Fibroblast of peridontal ligament (primary cell): ENCODE measurements around the gene ARHGAP33.

Experiments
- DNase-seq: peaks from one replicate; pipeline ENCODE4 v3.0.0-alpha.2; 2010; ENCODE audit errors: extremely low read depth

The ARHGAP33 gene, protein sequence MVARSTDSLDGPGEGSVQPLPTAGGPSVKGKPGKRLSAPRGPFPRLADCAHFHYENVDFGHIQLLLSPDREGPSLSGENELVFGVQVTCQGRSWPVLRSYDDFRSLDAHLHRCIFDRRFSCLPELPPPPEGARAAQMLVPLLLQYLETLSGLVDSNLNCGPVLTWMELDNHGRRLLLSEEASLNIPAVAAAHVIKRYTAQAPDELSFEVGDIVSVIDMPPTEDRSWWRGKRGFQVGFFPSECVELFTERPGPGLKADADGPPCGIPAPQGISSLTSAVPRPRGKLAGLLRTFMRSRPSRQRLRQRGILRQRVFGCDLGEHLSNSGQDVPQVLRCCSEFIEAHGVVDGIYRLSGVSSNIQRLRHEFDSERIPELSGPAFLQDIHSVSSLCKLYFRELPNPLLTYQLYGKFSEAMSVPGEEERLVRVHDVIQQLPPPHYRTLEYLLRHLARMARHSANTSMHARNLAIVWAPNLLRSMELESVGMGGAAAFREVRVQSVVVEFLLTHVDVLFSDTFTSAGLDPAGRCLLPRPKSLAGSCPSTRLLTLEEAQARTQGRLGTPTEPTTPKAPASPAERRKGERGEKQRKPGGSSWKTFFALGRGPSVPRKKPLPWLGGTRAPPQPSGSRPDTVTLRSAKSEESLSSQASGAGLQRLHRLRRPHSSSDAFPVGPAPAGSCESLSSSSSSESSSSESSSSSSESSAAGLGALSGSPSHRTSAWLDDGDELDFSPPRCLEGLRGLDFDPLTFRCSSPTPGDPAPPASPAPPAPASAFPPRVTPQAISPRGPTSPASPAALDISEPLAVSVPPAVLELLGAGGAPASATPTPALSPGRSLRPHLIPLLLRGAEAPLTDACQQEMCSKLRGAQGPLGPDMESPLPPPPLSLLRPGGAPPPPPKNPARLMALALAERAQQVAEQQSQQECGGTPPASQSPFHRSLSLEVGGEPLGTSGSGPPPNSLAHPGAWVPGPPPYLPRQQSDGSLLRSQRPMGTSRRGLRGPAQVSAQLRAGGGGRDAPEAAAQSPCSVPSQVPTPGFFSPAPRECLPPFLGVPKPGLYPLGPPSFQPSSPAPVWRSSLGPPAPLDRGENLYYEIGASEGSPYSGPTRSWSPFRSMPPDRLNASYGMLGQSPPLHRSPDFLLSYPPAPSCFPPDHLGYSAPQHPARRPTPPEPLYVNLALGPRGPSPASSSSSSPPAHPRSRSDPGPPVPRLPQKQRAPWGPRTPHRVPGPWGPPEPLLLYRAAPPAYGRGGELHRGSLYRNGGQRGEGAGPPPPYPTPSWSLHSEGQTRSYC

DNA sequence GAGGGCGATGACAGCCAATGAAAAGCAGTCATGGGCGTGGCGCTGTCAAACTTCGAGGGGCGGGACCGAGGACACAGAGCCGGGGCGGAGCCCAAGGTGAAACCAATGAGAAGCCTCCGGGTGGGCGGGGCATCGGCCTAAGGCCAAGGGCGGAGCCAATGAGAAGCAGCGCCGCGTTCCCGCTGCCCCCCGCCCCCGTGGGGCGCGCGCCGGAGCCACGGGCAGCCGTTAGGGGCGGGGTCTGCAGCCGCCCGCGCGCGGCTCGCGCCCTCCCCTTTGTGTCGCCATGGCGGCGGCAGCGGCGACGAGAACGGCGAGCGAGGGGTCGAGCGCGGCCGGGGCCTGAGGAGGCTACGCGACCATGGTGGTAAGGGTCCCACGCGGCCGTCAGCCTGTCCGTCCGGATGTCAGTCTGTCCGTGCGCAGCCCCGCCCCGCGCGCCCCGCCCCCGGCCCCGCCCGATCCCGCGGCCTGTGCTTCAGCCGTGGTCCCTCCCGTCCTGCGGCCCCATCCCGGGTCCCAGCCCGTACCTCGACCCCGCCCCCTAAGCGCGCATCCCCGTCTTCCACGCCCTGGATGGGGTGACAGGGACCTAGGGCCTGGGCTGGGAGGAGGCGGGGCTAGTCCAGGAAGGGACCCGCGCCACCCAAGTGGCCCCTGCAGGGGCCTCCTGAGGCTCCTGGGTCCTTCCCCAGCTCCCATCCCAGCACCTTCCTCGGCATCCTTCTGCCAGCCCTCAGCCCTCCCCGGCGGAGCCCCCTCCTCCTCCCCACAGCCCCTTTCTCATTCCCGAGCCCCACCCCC is at the start of gene ARHGAP33:
TSS of gene ARHGAP33 (plus strand) at position 267 of the 804 bp plus-strand sequence. CDS start at position 362, 95 bp downstream.
- peak; percentile 92 for DNase-seq

DNA sequence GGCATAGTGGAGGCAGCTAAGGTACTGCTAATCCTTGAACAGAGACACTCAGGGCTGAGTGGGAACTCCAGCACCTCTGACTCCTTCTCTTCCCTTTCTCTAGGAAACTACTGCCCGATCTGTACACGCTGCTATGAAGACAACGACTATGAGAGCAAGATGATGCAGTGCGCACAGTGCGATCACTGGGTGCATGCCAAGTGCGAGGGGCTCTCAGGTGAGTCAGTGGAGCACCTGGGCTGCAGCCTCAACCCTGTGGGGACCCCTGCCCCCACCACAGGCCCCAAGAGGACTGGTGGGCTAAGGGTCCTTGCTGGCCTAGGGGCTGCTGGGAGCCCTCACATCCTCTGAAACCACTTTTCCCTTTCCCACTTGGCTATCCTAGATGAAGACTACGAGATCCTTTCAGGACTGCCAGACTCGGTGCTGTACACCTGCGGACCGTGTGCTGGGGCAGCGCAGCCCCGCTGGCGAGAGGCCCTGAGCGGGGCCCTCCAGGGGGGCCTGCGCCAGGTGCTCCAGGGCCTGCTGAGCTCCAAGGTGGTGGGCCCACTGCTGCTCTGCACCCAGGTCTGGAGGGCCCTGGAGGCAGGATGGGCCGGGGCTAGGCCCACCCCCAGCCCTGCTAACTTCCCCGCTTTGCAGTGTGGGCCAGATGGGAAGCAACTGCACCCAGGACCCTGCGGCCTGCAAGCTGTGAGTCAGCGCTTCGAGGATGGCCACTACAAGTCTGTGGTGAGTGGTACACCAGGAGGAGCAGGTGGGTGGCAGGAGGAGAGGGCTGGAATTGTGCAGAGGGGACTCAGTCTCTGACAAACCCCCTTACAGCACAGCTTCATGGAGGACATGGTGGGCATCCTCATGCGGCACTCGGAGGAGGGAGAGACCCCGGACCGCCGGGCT is 48.1 kb upstream of the ARHGAP33 start:
- no peak for DNase-seq

DNA sequence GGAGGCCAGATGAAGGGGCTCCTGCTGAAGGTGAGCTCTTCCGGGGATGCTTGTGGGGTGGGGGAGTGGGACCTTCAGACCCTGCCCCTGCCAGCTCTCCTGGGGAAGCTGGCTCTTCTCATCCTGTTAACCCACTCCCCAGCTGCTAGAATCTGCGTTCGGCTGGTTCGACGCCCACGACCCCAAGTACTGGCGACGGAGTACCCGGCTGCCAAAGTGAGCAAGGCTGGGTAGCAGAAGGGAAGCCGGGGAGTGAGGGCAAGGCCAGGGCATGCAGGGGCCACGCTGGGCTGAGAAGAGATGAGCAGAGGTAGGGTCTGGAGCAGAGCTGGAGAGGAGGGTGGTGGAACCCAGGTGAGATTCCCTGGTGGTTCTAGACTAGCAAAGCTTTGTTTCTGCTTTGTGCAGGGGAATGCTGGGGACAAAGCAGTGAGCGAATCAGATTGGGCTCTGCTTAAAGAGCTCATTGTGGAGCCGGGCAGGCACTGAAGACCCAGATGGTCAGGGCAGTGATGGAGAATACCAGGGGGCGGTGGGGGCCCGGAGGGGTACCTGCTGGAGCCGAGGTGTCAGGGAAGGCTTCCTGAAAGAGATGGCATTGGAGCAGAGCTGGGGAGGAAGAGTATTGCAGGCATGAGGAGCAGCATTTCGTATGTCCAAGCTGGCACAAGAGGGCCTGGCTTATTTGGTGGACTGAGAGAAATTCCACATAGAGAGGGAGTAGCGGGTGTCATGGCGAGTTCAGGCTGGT is 47.2 kb upstream of the ARHGAP33 start:
- no peak for DNase-seq

DNA sequence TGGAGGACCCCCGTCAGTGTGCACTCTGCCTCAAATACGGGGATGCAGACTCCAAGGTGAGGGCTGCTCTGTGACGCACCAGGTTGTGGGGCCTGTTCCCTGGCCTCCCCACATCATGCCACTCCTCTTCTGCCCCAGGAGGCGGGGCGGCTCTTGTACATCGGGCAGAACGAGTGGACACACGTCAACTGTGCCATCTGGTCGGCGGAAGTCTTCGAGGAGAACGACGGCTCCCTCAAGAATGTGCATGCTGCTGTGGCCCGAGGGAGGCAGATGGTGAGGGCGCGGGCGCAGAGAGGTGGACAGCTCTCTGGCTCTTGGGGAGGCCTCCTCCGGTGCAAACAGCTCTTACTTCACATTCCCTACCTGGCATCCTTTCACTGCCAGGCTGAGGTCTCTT is 46.3 kb upstream of the ARHGAP33 start:
- DNase-seq, result no peak

DNA sequence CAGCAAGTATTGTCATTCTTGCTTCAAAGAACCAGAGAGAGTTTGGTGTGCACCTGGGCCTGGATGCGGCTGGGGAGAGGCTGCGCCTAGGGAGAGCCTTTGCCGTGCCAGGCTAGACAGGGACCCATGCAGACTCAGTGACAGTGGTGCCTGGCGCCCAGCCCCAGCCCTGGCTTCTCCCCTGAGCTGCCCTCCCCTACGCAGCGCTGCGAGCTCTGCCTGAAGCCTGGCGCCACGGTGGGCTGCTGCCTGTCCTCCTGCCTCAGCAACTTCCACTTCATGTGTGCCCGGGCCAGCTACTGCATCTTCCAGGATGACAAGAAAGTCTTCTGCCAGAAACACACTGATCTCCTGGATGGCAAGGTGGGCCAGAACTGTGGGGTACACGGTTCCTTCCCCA is 45.6 kb upstream of the ARHGAP33 start:
- no peak for DNase-seq

- DNase-seq, result no peak
These were observed 45.0 kb upstream of the ARHGAP33 start for GRCh38 chr19:35730326-35730725.

GRCh38 chr19:35731353-35731752 is 44.0 kb upstream of the ARHGAP33 start:
- DNase-seq, result no peak

DNA sequence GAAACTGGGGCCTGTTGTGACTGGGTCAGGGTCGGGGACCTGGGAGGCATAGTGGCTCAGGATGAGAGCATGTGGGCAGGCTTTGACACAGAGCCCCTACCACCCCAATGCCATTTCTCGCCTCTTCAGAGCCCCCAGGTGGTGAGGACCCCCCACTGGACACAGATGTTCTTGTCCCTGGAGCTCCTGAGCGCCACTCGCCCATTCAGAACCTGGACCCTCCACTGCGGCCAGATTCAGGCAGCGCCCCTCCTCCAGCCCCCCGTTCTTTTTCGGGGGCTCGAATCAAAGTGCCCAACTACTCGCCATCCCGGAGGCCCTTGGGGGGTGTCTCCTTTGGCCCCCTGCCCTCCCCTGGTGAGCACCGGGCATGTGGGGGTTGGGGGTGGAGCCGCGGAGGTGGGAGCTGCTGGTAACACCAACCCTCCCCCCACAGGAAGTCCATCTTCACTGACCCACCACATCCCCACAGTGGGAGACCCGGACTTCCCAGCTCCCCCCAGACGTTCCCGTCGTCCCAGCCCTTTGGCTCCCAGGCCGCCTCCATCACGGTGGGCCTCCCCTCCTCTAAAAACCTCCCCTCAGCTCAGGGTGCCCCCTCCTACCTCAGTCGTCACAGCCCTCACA is 43.5 kb upstream of the ARHGAP33 start:
- DNase-seq, result no peak

GRCh38 chr19:35732540-35733179 is 42.7 kb upstream of the ARHGAP33 start:
- DNase-seq, result no peak

DNA sequence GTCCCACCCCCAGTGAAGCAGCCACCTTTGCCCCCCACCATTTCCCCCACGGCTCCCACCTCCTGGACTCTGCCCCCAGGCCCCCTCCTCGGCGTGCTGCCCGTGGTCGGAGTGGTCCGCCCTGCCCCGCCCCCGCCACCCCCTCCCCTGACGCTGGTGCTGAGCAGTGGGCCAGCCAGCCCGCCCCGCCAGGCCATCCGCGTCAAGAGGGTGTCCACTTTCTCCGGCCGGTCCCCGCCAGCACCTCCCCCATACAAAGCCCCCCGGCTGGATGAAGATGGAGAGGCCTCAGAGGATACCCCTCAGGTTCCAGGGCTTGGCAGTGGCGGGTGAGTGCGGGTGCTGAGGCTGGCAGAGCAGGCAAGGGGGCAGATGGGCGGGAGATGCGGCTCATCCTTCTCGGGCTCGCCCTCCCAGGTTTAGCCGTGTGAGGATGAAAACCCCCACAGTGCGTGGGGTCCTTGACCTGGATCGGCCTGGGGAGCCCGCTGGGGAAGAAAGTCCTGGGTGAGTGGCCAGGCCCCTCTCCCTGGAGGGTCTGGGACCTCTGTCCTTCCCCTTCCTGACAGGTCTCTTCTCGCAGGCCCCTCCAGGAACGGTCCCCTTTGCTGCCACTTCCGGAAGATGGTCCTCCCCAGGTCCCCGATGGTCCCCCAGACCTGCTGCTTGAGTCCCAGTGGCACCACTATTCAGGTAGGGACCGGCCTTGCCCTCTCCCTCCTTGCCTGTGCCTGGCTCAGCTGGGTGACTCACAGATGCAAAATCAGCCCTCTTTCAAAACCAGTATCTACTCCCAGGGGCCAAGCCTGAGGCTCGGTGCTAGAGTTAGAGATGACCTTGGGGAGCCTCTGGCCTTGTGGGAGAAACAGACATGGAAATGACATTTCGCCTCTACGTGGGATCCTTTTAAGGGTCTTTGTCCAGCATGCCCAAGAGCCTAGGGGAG is 41.9 kb upstream of the ARHGAP33 start:
- no peak for DNase-seq

DNA sequence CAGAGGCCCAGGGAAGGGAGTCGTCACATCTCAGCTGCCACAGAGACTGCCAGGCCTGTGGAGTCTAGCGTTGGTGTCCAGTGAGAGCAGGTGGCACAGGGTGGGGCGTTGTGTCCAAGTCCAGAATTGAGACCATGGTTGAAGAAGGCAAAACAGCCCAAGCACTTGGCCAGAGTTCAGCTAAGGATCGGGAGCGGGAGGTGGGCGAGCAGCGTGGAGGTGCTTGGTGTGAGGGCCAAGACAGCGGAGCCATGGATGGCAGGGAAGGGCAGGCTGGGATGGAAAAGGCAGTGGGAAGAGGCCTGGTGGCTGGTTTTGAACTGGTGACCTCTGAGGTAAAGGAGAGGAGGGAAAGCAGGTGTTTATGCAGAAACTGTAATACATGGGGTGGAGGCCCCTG is 41.1 kb upstream of the ARHGAP33 start:
- no peak for DNase-seq

GRCh38 chr19:35734889-35735288 is 40.5 kb upstream of the ARHGAP33 start:
- DNase-seq, result no peak

DNA sequence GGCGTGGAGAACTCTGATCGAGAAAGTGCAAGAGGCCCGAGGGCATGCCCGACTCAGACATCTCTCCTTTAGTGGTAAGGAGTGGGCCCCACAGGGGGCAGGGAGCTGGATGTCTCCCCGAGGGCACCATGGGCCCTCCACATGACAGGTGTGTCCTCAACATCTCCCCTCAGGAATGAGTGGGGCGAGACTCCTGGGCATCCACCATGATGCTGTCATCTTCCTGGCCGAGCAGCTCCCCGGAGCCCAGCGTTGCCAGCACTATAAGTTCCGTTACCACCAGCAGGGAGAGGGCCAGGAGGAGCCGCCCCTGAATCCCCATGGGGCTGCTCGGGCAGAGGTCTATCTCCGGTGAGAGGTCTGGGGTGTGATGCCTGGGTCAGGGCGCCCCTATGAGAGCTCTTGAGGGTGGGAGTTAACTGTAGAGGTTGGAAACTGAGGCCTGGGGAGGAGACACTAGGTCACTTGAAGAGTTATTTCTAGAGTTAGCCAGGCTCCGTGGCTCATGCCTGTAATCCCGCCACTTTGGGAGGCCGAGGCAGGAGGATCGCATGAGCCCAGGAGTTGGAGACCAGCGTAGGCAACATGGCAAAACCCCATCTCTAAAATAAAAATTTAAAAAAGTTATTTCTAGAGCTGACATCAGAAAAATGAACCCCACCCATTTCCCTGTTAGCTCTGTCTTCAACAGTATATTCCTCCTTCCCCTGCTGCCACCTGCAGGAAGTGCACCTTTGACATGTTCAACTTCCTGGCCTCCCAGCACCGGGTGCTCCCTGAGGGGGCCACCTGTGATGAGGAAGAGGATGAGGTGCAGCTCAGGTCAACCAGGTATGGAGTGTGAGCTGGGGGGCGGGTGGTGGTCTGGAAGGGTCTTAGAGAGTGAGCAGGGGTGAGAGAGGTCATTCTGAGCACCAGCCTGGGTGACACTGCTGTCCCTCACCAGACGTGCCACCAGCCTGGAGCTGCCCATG is 38.2 kb upstream of the ARHGAP33 start:
- no peak for DNase-seq

DNA sequence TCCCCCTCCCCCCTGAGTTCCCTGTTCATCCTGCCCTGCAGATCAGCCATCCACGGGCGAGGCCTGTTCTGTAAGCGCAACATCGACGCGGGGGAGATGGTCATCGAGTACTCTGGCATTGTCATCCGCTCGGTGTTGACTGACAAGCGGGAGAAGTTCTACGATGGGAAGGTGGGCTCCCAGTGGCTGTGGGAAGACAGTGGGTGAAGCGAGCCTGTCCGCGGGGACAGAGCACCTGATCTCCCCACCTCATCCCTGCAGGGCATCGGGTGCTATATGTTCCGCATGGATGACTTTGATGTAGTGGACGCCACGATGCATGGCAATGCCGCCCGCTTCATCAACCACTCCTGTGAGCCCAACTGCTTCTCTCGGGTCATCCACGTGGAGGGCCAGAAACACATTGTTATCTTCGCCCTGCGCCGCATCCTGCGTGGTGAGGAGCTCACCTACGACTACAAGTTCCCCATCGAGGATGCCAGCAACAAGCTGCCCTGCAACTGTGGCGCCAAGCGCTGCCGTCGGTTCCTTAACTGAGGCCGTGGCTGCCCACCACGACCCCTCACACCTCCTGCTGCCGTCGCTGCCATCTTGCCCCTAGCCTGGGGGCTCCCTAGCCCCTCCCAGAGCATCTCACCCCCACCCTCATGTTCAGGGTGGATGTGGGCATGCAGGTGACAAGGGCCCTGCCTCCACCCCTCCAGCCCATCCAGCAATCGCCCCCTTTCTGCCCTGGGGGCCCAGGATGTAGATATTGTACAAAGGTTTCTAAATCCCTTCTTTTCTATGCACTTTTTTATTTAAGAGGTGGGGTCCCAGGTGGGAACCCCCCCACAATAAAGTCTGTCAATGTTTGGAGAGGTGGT is 37.1 kb upstream of the ARHGAP33 start:
- DNase-seq, result no peak

DNA sequence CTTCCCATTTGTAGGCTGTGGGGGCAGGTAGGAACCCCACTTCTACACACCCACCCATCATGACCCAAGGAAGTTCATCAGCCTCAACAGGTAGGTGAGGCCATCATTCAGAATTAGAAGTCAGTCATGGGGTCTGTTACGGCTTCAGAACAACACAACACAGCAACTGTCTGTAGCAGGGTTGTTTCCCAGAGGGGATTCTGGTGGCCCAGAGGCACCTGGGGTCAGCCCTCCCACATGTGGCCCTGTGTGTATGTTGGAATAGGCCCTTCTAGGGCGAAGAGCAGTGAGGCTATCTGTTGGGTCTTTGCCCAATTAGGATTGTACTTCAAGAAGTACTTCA is 36.5 kb upstream of the ARHGAP33 start:
- no peak for DNase-seq
